GM06990 (cell line): ENCODE measurements around the gene CLK1.

Source experiments
- DNase-seq: peaks from one replicate; pipeline ENCODE4 v3.0.0-alpha.2; 2011; ENCODE audit not compliant: insufficient read length; ENCODE audit errors: extremely low read depth
- H3K27me3 ChIP-seq: replicated peaks from 2 replicates; pipeline ENCODE4 v1.6.0; 2011; ENCODE audit warnings: low read length; ENCODE audit not compliant: control insufficient read depth, insufficient read depth
- H3K36me3 ChIP-seq: 2 replicates; pipeline ENCODE4 v1.5.1; 2011; ENCODE audit warnings: low read length; ENCODE audit not compliant: control insufficient read depth, insufficient read depth
- H3K4me3 ChIP-seq: replicated peaks from 2 replicates; pipeline ENCODE4 v1.5.1; 2011; ENCODE audit warnings: low read depth, mild to moderate bottlenecking, control low read depth, low read length
- CTCF ChIP-seq: IDR thresholded peaks from 2 replicates; pipeline ENCODE4 v1.5.1; 2011; ENCODE audit warnings: low read length, control low read depth, mild to moderate bottlenecking, inconsistent platforms; ENCODE audit not compliant: insufficient read depth, poor library complexity, severe bottlenecking

The CLK1 gene

GRCh38 chr2:200856806-200857205 lies 7.7 kb downstream of the CLK1 start:
- DNase-seq, result no peak
- H3K4me3 ChIP-seq, result no peak overlapping the region
- no peaks in the 10 kb centered on the region for H3K27me3 ChIP-seq
- no peak for TF ChIP-seq CTCF
- peaks cover 23% of the 10 kb centered on the region for H3K36me3 ChIP-seq

- Histone ChIP-seq H3K4me3 (no peak overlapping the region), H3K27me3 (no peaks in the 10 kb centered on the region), H3K36me3 (peaks cover 26% of the 10 kb centered on the region)
- no peak for TF ChIP-seq CTCF
- DNase-seq, result no peak
These were observed 11.9 kb downstream of the CLK1 start for GRCh38 chr2:200852605-200853004.

GRCh38 chr2:200851398-200852248 lies 12.8 kb downstream of the CLK1 start:
- no peak for DNase-seq
- Histone ChIP-seq H3K27me3 (no peaks in the 10 kb centered on the region), H3K4me3 (no peak overlapping the region), H3K36me3 (peaks cover 22% of the 10 kb centered on the region)
- TF ChIP-seq CTCF, result no peak

- H3K36me3 ChIP-seq, result peaks cover 19% of the 10 kb centered on the region
- no peak overlapping the region for H3K4me3 ChIP-seq
- TF ChIP-seq CTCF, result no peak
- no peak for DNase-seq
- H3K27me3 ChIP-seq, result no peaks in the 10 kb centered on the region
These were observed 13.8 kb downstream of the CLK1 start for GRCh38 chr2:200850512-200851256.

- DNase-seq, result no peak
- H3K4me3 ChIP-seq, result no peak overlapping the region
- H3K27me3 ChIP-seq, result no peaks in the 10 kb centered on the region
- no peak for TF ChIP-seq CTCF
- peaks cover 10% of the 10 kb centered on the region for H3K36me3 ChIP-seq
These were observed 16.5 kb downstream of the CLK1 start for GRCh38 chr2:200847939-200848338.
